ENCODE results near the gene BCAT1.
"Not testable (repeated sequence)": the region's sequence is repeated elsewhere in the genome, so short reads cannot be mapped to it uniquely, and the experiment has no call there.

The BCAT1 gene

DNA sequence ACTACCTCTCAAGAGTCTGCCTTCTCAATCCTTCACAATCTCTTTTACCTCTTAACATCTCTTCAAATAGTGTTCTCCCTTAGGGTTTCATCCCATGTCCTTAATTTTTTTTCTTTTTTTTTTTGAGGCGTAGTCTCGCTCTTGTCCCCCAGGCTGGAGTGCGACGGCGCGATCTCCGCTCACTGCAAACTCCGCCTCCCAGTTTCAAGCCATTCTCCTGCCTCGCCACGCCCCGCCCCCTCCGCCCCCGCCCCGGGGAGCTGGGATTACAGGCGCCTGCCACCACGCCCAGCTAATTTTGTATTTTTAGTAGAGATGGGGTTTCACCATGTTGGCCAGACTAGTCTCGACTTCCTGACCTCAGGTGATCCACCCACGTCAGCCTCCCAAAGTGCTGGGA, 7.0 kb upstream of the BCAT1 start:
- no peak for DNase-seq

DNA sequence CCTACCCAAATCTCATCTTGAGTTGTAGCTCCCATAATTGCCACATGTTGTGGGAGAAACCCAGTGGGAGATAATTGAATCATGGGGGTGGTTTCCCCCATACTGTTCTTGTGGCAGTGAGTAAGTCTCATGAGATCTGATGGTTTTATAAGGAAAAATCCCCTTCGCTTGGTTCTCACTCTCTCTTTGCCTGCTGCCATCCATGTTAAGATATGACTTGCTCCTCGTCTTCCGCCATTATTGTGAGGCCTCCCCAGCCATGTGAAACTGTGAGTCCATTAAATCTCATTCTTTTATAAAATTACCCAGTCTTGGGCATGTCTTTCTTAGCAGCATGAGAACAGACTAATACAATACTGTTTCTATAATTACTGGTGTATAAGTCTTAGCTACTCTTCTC, 6.5 kb upstream of the BCAT1 start:
- DNase-seq: no peak

DNA sequence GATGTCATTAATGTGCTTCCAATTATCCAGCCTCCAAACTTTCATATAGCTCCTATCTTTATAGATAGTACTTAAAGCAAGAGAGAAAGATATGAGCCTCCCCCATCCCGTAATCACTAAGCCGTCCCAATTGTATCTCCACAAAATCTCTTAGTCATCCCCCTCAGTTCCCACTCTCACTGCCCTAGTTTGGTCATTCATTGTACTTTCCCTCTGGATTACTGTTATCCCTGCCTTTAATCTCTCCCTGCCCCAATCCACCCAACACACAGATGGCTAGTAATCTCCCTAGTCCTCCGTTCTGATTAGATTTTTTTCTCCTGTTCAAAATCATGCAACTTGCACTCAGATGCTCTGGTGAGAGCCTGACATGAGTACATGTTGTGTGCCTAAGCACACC, 5.4 kb upstream of the BCAT1 start:
- no peak for DNase-seq

DNA sequence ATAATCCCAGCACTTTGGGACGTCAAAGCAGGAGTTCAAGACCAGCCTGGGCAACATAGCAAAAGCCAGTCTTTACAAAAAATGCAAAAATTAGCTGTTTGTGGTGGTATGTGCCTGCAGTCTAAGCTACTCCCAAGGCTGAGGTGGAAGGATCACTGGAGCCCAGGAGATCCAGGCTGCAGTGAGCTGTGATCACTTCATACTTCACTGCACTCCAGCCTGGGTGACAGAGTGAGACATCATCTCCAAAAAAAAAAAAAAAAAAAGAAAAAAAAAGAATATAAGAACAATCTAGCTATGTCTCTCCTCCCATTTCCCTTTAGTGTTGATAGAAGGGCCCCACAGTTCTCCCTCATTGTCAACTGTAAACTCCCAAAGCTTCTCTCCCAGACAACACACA, 3.5 kb upstream of the BCAT1 start:
- DNase-seq: no peak

DNA sequence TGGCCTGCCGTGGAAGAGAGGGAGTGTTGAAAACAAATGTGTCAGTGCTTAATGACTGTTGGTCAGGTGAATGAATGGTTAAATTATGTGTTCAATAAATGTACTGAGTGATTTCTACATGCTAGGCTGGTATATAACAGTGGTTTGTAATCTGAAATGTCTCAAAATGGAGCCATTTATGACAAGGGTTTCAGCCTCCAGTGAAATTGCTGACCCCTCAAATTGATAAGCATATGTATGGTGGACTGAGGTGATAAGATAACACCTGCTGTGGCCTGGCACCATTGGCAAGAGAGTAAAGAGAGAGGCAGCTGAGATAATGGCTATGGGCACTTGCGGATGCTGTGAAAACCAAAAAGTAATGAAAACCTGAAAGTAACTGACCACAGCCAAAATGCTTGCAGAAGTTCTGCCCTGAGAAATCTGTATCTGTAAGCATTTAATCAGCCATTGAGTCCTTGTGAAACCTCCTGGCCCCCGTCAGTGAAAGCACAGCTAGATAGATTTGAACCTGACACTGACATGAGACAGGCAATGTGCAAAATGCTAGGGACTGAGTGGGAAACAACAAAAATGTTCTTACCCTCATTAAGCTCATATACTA, 1.4 kb upstream of the BCAT1 start:
- DNase-seq: no peak

DNA sequence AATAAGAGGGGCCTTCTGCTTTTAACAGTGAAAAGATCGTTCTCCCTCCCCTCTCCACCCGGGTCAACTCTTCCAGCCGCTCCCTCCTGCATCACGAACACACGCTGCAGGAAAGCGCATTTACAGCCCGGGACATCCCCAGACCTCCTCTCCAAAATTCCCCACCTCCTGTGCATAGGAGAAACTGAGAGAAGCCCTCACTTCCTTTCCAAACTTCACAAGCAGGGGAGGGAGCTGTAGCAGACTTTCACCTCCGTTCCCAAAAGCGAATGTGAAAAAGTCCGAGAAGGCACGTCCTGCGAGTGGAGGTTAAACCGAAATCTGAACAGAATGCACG, 513 bp downstream of the BCAT1 start:
- no peak for DNase-seq

DNA sequence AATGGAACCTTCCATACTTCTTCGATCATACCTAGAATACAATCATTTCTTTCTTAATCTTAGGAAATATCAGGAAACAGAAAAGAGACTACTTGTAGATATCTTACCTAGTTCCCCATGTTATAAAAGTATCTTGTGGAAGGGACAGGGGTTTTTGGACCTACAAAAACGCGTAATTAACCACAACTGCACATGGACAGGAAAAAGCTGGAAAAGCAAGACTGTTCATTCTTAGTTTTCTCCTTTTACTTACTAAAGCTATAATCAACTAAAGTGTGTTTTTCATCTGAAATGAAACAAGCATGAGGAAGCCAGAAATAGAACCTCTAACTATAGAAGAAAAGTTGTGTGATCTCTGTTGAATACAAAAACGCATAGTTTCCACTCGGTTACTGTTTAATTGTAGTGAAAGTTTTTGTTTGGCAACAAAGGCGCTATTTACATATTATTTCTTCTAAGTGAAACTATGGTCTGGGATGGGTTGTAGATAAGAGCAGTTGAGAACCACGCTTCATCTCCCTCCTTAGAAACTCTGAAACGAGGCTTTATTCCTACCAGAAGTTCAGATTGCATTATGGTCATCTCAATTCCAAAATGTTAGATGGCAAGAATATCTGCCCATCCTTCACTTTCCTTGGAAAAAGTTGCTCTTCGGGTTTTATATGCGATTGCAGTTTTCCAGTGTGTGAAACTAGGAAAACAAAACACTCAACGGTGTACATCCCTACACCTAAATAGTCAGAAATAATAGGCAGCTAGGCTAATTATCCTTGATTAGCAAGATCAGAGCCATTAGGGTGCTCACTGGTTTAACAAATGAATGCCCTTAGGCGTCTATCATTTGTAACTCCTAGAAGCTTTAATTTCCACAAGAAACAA, 1.1 kb downstream of the BCAT1 start:
- no peak for DNase-seq

DNA sequence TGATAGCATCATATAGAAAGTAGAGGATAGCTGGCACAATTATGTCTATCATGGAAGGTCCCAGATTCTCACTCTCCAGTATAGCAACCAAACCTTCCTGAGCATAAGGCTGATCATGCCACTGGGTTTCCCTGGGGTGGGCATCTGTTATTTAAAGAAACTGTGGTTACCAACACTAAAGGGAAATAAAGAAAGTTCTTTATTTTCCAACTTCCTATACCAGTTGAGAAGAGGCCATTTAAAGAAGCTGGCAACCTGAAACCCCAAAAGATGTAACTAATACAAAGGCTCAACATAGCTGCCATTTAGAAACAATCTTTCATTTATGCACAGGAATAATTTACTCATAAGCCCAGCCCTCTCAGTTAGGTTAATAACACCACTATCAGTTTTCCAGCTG, 3.1 kb downstream of the BCAT1 start:
- DNase-seq: no peak

DNA sequence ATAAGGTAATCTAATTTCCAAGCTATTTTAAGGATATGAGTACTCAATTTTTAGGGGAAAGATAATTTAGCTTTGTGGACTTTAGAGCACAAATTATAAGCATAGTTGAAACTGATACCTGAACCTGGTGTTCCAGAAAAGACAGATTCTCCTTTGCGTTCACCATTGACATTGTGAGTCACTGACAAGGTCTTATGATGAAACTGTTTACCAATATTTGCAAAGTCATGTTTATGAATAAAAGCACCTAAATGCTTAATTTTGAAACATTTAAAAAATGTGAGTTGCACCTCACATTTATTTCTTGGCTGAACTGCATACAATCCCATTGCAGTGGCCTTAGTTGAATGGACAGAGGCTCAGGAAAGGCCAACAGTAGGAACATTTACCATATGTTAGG, 3.9 kb downstream of the BCAT1 start:
- DNase-seq: no peak

DNA sequence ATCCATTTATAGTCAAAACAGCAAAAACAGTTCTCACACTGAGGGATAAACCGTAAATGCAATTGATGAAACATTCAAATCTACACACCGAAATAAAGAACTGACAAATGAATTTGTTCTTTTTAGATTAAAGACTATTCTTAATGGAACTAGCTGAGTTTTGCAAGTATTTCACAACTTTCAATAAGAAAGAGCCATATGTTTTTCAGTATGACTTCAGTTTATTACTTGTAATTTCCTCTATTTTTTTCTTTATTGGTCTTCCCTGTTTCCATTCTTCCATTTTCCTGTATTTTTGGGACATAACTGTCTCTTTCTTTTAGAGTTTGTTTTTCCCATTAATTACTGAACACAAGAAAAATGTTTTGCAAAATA, 4.3 kb downstream of the BCAT1 start:
- no peak for DNase-seq

DNA sequence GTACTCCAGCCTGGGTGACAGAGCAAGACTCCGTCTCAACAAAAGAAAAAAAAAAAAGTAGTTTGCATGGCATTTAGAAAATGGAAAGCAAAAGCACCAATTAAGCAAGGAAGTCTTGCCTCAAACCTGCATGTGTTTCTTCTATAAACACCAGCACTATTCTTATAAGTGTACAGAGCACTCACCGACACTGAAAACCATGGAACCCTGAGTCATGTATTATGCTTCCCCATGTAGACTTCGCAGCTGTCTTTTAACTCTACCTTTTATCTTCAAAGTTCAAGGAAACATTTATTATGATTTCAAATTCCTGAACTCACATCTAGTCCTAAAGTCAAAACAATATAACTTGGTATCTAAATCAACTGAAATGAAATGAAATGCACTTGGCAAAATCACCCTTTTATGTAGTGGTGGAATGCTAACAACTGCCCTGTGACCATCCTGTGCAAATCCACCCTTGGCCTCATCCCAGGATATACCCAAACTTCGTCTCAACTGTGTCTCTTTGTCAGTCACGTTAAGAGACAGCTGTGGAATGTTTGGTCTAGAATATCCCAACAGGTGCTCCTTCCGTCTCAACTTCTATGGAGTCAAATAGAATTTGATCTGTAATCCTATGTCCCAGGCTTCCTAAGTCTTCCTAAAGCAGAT, 4.8 kb downstream of the BCAT1 start:
- no peak for DNase-seq

DNA sequence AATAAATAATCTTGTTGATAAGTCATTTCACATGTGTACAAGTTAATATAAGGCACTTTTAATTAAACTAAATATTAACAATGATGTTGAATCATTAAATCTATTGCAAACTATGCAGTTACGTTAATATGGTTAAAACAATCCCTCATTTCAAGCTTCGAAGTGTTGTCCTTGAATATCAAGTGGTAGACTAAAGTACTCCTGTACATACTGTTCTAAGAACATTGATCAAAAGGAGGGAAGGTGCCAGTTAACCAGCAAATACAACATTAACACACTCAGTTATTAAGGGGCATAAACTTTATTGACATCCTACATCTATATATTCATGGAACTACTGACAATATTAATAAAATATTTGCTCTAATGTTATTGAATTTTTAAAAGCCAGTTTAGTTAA, 8.7 kb downstream of the BCAT1 start:
- no peak for DNase-seq

DNA sequence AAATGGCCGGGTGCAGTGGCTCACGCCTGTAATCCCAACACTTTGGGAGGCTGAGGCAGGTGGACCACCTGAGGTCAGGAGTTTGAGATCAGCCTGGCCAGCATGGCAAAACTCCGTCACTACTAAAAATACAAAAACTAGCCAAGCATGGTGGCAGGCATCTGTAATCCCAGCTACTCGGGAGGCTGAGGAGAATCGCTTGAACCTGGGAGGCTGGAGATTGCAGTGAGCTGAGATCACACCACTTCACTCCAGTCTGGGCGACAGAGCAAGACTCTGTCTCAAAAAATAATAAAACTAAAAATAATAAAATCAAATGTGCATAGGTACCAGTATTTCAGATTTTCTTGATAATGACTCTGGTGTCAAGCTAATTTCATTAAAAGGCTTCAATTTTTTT, 9.3 kb downstream of the BCAT1 start:
- not testable (repeated sequence) for DNase-seq

DNA sequence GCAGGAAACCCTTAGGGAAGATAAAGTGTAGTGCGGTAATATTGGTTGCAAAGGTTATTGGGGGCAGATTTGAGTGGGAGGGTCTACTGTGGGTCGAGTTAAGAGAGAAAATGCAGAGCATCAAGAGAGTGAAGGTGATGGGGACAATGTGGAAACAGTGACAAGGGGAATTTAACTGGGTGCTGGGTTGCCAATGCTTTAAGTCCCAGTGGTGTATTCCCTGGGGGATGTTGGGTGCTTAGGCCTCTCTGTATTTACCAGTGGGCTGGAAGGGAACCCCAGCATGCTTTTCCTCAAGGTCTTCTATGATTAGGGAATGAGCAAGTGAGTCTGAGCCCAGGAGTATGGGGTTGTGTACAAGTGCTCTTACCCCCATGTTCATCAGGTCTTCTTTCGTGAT, 10.6 kb downstream of the BCAT1 start:
- no peak for DNase-seq

DNA sequence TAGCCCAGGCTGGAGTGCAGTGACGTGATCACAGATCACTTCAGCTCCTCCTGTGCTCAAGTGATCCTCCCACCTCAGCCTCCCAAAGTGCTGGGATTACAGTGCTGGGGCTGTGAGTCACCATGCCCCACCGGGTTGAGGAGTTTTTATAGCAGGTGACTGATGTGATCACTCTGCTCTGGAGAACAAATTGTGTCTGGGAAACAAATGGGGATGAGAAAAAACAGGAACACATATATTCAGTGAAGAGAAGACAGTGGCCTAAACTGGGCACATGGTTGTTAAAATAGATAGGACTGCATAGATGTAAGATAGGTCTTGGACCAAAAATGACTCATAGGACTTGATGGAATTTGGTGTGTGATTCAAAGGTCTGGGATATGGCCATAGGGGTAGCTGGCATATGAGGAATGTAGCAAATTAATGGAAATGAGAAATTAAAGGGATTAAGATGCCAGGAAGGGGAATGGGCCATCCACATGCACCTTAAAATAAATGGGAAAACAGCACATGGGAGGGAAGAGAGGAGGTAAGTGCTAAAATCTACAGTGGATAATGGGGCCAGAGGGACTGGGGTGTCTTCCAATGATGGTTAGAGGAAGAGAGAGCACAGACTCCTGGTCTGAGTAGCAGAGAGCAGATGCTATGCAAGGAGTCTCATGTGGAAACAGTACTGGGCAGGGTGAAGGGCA, 11.2 kb downstream of the BCAT1 start:
- DNase-seq: no peak

DNA sequence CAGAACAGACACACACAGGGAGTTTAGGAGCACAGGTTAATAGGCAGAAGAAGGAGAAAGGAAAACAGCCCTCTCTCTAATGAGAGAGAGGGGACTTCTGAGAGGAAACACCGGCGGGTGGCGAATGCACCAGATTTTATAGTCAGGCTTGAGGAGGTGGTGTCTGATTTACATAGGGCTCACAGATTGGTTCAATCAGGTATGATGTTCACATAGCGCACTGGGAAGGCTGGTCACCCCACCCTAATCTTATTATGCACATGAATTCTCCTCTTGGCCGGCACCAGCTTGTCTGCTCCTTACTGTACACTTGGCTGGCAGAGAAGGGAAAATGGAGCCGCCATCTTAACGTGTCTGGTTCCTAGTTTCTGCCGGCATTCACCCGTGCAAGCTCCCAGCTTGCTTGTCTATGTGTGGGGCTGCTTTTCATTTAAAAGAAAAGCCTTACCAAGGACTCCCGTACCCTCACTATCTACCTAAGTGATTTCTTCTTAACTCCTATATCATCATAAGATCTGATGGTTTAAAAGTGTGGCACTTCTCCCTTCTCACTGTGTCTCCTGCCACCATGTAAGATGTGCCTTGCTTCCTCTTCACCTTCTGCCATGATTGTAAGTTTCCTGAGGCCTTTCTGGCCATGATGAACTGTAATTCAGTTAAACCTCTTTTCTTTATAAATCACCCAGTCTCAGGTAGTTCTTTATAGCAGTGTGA, 15.1 kb downstream of the BCAT1 start:
- DNase-seq: no peak

DNA sequence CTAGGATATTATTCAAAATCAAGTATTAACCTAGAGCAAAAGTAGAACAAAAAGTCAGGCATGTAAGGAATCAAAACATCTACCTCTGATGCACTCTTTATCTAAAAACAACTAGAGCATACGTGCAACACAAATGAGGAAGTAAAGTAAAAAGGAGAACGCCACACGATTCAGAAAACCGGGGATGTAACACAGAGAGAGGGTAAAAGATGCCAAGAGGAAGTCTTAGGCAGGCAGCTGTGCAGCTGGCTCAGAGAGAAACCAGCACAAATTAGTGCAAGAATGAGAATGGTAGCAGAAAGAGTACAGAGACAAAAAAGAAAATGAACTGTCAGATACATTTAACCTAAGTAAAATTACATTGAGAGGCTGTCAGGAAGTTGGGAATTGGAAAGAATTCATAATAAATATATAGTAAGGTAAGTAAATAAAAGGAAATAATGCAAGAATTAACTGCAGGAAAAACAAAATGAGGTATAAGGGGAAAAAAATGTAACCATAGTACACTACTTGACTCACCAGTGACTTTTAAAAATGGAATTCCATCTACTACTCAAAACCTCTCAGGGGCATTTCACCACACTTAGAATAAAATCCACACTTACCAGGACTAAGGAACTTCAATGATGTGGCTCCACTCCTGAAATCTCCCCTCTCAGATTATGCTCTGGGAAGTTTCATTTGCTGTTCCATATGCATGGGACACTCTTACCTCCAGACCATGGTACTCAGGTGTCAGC, 17.1 kb downstream of the BCAT1 start:
- peak; percentile 6 for DNase-seq

DNA sequence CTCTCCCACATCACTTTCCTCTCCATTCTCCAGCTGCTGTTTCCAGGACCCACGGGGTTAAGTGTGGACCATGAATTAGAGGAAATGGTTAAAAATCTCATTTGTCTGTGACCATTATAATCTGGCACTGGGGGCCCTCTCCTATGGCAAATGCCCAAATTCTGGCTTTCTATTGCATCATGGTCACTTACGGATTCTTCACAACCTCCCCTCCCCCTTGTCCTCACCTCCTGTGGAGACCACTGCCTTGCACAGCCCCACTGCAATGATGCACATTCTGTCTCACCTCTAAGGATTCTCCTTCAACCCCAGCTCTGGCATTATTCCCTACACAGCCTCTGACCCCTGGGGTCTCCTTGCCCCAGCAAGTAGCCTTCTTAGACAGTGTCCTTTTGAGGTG, 18.9 kb downstream of the BCAT1 start:
- DNase-seq: no peak

DNA sequence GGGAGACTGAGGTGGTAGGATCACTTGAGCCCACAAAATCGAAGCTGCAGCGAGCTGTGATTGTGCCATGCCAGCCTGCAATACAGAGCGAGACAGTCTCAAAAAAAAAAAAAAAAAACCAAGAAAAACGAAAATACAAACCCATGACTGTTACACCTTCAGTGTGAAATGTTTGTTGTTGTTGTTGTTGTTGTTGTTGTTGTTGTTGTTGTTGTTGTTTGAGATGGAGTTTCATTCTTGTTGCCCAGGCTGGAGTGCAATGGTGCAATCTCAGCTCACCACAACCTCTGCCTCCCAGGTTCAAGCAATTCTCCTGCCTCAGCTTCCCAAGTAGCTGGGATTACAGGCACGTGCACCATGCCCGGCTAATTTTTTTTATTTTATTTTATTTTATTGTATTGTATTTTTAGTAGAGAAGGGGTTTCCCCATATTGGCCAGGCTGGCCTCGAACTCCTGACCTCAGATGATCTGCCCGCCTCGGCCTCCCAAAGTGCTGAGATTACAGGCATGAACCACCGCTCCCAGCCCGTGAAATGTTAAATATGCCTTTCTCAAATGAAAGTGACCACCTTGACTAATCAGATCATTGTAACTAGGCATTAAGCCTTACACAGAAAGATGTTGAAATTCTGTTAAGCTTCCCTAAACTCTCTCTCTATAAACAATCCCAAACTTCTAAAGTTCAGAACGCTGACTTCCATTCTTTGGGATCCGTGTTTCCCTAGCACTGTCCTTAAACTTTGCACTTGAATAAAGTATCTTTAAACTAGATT, 20.2 kb downstream of the BCAT1 start:
- DNase-seq: not testable (repeated sequence)

DNA sequence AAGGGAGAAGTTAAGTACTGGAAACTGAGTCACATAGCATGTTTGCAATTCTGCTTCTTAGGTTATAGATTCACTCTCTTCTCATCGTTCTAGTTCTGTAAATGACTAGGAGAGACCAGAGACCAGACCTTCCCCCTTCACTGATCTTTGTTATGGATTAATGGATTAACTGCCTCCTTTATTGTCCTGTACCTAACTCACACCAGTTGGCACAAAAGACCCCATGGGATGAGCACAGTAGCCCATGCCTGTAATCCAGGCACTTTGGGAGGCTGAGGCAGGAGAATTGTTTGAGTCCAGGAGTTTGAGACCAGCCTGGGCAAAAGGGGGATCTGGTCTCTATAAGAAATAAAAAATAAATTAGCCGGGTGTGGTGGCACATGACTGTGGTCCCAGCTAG, 20.8 kb downstream of the BCAT1 start:
- no peak for DNase-seq

DNA sequence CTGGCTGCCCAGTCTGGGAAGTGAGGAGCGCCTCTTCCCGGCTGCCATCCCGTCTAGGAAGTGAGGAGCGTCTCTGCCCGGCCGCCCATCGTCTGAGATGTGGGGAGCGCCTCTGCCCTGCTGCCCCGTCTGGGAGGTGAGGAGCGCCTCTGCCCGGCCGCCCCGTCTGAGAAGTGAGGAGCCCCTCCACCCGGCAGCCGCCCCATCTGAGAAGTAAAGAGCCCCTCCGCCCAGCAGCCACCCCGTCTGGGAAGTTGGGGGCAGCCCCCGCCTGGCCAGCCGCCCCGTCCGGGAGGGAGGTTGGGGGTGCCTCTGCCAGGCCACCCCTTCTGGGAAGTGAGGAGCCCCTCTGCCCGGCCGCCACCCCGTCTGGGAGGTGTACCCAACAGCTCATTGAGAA, 22.8 kb downstream of the BCAT1 start:
- DNase-seq: not testable (repeated sequence)

DNA sequence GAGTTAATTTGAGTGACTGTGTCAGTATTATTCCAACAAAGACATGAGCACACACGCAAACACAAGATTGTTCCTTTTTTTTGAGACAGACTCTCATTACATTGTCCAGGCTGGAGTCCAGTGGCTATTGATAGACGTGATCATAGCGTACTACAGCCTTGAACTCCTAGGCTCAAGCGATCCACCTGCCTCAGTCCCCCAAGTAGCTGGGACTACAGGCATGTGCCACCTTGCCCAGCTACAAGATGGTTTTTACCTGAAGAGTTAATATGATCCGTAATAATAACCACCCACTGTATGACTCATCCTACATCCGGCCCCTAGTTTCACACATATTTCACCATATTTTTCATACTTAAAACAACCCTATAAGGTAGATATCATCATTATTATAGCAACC, 26.8 kb downstream of the BCAT1 start:
- DNase-seq: no peak
